Hepatocyte (in vitro differentiated cells): ENCODE data around the gene COPS9.

ENCODE experiments used
- EZH2 ChIP-seq: fragments of 200-600 bp; sonication (generic); IDR thresholded peaks from 2 replicates; pipeline ENCODE4 v1.6.1; 2016; ENCODE audit warnings: antibody characterized with exemption, mild to moderate bottlenecking, borderline replicate concordance
- EZH2phosphoT487 ChIP-seq: fragments of 200-600 bp; sonication (generic); IDR thresholded peaks from one replicate; pipeline ENCODE4 v1.6.1; 2018; ENCODE audit warnings: antibody characterized with exemption, mild to moderate bottlenecking, low read depth, moderate library complexity; ENCODE audit not compliant: unreplicated experiment, severe bottlenecking
- TF ChIP-seq, protein P1 (sequence below): fragments of 200-600 bp; sonication (generic); IDR thresholded peaks from 2 replicates; pipeline ENCODE4 v1.5.1; 2016; ENCODE audit warnings: antibody characterized with exemption, mild to moderate bottlenecking; ENCODE audit not compliant: poor library complexity

DNA sequence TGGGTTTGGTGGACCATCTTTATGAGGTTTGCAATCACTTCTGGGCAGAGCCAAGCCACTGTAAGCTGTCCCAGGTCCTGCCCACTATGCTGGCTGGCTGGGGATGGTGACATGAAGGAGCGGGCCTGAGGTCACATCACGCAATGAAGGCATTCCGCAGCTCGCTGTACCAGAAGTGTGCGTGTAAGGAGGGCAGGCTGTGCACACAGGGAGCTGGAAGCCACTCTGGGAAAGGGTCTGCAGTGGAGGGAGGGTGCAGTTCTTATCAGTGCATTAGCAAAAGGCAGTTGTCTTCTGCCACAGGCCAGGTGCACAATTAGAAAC is 21.0 kb upstream of the COPS9 start:
- TF ChIP-seq, protein P1, sequence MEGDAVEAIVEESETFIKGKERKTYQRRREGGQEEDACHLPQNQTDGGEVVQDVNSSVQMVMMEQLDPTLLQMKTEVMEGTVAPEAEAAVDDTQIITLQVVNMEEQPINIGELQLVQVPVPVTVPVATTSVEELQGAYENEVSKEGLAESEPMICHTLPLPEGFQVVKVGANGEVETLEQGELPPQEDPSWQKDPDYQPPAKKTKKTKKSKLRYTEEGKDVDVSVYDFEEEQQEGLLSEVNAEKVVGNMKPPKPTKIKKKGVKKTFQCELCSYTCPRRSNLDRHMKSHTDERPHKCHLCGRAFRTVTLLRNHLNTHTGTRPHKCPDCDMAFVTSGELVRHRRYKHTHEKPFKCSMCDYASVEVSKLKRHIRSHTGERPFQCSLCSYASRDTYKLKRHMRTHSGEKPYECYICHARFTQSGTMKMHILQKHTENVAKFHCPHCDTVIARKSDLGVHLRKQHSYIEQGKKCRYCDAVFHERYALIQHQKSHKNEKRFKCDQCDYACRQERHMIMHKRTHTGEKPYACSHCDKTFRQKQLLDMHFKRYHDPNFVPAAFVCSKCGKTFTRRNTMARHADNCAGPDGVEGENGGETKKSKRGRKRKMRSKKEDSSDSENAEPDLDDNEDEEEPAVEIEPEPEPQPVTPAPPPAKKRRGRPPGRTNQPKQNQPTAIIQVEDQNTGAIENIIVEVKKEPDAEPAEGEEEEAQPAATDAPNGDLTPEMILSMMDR = no peak
- no peak for TF ChIP-seq EZH2
- no peak for TF ChIP-seq EZH2phosphoT487
